HG03575 (cell line): ENCODE results near the gene RPL41.
A peak's percentile ranks its signal among the peaks of the same experiment; 100 is the strongest.
"Not testable (repeated sequence)": the region's sequence is repeated elsewhere in the genome, so short reads cannot be mapped to it uniquely, and the experiment has no call there.

ENCODE experiments used
- ATAC-seq: cut with Tn5 transposase; IDR thresholded peaks from one replicate; pipeline ENCODE4 v1.9.1; 2021; ENCODE audit not compliant: unreplicated experiment, insufficient number of reproducible peaks, low FRiP score; ENCODE audit errors: extremely low read depth

Gene RPL41

GRCh38 chr12:56101045-56101444, 15.4 kb upstream of the RPL41 start:
- no peak for ATAC-seq

DNA sequence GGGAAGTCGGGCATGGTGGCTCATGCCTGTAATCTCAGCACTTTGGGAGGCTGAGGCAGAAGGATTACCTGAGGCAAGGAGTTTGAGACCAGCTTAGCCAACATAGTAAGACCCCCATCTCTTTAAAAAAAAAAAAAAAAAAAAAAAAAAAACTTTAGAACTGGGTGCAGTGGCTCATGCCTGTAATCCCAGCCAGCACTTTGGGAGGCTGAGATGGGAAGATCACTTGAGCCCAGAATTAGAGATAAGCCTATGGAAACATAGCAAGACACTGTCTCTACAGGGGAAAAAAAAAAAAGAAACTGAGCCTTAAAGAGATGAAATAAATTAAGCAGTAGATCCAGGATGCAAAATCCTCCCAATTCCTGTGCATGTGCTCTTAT, 13.8 kb upstream of the RPL41 start:
- no peak for ATAC-seq

DNA sequence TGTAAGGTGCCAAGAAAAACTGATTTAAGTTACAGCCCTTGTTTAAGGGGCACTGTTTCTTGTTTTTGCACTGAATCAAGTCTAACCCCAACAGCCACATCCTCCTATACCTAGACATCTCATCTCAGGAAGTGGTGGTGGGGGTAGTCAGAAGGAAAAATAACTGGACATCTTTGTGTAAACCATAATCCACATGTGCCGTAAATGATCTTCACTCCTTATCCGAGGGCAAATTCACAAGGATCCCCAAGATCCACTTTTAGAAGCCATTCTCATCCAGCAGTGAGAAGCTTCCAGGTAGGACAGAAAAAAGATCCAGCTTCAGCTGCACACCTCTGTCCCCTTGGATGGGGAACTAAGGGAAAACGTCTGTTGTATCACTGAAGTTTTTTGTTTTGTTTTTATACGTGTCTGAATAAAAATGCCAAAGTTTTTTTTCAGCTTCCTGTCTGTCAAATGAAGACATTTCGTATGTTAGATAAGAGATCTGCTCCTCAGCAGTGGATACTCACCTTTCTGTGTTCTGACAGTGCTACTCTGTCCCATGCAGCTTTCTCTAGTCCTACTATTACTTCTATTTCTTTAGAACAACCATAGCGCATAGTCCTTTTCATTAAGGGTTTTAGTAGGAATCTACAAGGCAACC, 13.2 kb upstream of the RPL41 start:
- ATAC-seq: no peak

GRCh38 chr12:56103823-56104108, 12.7 kb upstream of the RPL41 start:
- no peak for ATAC-seq

DNA sequence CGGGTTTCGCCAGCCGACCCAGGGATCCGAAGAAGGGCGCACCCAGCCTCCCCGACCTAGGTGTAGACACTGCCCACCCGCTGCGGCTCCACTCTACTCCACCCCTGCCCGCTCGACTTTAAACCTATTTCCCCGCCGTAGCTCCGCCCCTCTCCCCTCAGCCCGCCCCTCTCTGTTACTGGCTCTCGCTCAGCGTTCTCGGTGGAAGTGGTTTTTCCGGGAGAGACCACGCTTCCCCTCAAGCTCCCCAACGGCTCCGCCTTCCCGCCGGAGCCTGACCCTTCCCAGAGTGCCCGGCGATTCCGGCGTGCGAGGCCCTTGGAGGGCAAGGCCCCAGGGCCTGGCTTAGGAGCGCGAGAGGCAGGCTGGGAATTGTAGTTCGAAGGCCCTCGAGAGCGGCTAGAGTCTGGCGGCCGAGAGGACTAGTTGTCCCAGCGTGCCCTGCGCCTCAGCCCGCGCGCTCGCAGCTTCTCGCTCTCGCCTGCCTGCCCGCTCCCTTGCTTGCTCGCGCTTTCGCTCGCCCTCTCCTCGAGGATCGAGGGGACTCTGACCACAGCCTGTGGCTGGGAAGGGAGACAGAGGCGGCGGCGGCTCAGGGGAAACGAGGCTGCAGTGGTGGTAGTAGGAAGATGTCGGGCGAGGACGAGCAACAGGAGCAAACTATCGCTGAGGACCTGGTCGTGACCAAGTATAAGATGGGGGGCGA, 12.2 kb upstream of the RPL41 start, which contains the start of gene PA2G4:
PA2G4 (plus strand) TSS at position 451 of the 706 bp plus-strand sequence; CDS start at position 630, 179 bp downstream.
- peak; percentile 76 for ATAC-seq

DNA sequence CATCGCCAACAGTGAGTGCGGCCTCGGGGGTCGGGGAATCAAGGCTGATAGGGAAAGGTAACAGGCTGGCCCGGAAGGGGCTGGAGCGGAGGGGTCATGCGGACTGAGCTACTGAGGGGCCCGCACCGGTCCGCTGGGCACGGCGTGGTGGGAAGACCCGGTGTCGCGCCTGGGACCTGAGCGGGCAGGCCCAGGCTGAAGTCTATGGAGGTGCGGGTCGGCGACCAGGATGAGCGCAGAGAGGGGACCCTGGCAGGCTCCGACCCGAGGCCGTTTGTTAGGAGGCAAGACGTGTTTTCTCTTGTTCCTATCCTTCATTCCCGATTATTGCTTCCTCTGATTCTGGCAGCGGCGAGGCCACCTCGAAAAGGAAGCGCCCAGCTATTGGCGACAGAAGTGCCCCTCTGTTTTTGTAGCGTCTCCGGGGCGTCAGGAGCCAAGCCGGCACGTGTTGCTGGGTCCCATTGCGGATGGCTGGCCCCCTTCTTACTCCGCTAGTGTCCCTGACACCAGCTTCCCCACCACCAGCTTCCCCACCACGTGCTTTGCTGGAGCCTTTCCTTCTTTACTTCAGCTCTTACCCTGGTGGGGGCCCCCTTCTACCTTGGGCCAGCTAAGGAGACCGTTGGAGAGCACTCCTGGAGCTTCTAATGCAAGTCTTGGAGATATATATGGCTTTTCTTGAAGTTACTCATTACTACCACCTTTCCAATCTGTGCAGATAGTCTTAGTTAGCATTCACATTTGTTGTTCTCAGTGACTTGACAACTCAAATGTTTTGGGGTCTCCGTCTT, 11.4 kb upstream of the RPL41 start:
- no peak for ATAC-seq

DNA sequence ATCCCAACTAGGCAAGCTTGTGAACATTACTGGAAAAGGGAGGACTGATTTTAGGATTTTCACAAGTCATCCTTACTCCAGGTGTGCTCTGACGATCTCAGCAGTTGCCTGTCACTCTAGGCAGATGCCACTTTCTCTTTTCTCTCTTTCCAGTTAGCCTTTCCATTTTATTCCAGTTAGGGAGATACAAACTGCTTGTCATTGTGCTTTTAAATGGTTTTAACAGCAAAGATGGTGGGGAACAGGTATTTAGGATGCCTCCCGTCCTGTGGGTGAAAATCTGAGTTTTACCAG, 10.9 kb upstream of the RPL41 start:
- no peak for ATAC-seq

- no peak for ATAC-seq
Observed at GRCh38 chr12:56107242-56107641, 9.2 kb upstream of the RPL41 start.

DNA sequence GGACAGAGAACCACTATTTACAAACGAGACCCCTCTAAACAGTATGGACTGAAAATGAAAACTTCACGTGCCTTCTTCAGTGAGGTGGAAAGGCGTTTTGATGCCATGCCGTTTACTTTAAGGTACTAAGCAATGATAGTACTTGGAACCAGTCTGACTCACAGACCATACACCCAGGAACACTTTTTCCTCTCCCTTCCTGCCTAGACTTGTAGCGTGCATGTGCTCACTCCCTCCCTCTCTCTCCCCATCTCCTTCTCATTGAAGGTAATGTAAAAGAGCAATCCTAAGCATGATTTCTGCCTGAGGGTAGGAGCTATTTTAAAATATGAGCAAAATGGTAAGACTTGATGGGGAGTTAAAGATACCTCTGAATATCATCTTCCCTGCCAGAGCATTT, 5.9 kb upstream of the RPL41 start:
- no peak for ATAC-seq

GRCh38 chr12:56114084-56114483, 2.3 kb upstream of the RPL41 start:
- no peak for ATAC-seq

DNA sequence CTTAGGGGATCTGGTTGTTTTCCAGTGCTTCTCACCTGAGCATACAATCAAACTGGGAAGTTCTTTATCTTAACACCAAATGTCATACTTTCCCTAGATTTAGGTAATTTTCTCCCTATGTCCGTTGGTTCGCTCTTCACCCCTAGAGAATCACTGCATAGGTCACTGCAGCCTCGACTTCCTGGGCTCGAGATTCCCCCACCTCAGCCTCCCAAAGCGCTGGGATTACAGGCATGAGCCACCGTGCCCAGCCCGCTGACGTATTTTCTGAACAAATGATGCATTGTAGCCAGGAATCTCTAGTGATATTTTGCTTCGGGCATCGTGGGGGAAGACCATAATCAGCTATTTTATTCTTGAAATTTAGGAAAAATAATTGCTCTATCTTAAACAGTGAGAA, 1.1 kb upstream of the RPL41 start:
- ATAC-seq: no peak

DNA sequence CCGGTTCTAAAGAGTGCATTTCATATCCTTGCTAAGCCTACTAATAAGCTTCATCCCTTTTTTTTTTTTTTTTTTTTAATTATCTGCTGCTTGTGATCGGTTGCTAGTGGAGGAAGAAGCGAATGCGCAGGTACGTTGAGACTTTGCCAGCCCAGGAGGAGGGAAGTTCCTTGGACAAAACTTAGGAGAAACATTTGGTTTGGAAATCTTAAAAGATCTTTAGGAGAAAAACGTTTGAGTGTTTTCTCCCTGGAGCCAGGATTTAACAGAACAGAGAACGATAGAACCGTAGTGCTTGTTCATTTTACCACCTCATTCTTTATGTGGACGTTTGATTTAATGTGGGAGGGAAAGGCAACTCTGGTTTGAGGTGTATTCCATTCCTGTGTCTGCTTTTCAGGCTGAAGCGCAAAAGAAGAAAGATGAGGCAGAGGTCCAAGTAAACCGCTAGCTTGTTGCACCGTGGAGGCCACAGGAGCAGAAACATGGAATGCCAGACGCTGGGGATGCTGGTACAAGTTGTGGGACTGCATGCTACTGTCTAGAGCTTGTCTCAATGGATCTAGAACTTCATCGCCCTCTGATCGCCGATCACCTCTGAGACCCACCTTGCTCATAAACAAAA, 761 bp downstream of the RPL41 start:
- ATAC-seq: not testable (repeated sequence)

DNA sequence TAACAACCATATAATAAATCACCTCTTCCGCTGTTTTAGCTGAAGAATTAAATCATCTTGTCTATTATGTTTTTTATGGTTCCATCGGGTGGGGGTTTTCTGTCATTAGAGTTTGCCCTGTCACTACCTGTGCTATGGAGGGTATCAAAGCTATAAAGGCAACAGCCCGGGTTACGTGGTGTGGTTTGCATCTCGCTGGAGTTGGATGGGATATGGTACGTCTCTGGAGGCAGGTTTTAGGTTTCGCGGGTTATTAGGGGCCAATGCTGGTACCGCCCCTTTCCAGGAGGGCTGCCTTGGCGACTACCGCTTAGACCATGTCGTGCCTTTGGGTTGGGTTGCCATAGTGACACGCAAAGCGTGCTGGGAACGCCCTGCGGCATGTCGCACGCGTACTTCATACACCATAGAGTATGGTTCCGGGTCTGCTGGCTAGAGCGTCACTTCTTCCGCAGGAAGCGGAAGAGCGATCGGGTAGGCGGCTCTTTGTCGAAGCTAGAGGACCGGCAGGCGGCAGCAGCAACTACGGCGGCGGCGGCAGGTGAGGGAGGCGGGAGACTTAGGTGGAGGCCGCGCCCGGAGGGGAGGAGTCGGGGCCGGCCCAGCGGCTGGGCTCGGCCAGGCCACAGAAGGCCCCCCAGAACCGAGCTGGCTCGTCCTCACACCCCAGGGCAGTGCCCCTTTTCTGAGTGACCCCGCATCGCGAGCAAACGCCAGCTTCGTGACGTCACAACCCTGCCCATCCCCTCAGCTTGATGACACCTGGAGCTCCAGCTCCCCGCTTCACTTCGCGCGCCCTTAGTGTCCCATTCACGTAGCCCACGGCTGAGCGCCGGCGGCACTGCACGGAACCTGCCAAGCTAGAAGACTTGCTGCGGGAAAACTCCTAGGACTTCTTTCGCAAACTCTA, 1.6 kb downstream of the RPL41 start, which contains the start of gene ZC3H10:
ZC3H10 (plus strand) TSS at position 489 of the 910 bp plus-strand sequence. CDS start 2,297 bp downstream, outside the sequence.
- ATAC-seq: peak; percentile 69

DNA sequence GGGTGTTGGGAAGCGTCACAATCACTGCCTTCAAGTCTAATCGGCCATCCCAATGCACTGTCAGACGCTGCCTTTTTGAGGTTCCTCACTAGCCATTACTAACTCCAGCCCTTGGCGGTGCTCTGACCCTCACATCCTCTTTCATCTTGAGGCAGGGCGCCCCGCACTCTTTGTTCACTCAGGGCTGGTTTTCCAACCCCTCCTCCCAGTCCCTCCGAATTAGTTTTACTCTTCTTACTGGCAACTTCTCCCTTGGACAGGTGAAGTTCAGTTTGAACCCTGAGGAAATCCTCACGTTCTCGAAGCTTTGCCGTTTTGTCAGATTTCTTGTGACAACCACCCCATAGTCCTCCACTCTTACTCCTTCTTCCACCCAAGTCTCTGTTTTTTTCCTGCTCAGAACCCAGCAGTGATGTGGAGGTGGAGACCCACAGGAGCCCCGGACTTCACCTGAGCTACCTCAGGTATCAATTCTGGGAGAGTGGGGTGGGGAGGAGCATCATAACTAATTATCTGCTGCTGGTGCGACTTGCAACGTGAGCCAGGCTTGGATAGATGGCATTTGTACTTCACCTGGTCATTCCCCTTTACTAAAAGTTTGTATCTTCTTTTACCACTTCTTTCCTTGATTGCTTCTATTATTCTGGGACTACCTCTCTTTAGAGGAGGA, 2.4 kb downstream of the RPL41 start:
- ATAC-seq: no peak

- no peak for ATAC-seq
Observed at GRCh38 chr12:56119361-56119796, 2.9 kb downstream of the RPL41 start.

DNA sequence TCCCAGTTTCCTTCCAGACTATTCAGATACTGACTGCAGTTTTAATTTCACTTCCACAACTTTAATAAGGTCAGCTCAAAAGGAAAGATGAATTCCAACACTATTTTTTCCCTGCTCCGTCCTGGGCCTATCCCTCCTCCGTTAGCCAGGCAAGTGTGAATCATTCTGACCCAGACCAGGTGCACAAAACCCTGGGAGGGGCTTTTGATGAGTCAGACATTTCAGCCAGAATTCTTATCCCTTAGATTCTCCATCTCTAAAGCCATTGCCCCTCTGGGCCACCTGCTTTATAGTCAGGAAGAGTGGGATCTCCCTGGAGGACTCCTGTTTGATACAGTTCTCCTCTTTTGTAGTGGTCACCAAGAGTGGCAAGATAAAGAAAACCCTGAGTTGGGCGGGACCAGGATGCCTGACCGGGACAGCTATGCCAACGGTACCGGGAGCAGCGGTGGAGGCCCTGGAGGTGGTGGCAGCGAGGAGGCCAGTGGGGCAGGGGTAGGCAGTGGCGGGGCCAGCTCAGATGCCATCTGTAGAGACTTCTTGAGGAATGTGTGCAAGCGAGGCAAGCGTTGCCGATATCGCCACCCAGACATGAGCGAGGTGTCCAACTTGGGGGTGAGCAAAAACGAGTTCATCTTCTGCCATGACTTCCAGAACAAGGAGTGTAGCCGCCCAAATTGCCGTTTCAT, 3.9 kb downstream of the RPL41 start:
- no peak for ATAC-seq

DNA sequence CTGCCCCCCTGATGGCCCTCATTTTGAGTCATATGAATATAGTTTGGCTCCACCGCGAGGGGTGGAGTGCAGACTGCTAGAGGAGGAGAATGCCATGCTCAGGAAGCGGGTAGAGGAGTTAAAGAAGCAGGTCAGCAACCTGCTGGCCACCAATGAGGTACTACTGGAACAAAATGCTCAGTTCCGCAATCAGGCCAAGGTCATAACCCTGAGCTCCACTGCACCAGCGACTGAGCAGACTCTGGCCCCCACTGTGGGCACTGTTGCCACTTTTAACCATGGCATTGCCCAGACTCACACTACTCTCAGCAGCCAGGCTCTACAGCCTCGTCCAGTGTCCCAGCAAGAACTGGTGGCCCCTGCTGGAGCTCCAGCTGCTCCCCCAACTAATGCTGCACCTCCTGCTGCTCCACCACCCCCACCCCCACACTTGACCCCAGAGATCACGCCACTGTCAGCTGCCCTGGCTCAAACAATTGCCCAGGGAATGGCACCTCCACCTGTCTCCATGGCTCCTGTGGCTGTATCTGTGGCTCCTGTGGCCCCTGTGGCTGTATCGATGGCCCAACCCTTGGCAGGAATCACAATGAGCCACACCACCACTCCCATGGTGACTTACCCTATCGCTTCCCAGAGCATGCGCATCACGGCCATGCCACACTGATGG, 4.9 kb downstream of the RPL41 start:
- ATAC-seq: no peak
